GM19099 (cell line): ENCODE measurements around the gene DPEP2NB.

Experiments used
- POLR2A ChIP-seq: IDR thresholded peaks from 3 replicates; pipeline ENCODE4 v1.6.1; 2011; ENCODE audit warnings: low read depth; ENCODE audit not compliant: insufficient read length; ENCODE audit errors: extremely low read depth

DPEP2NB gene

GRCh38 chr16:68015681-68016080, at the start of gene DPEP2NB:
DPEP2NB (minus strand) TSS chr16:68015911; CDS start chr16:68015770, 141 bp downstream.
- no peak for TF ChIP-seq POLR2A

GRCh38 chr16:68064791-68065365, 49.2 kb upstream of the DPEP2NB start:
- no peak for TF ChIP-seq POLR2A

- TF ChIP-seq POLR2A = no peak
These were observed 47.2 kb upstream of the DPEP2NB start for GRCh38 chr16:68062910-68063393.

- no peak for TF ChIP-seq POLR2A
These were observed 45.7 kb upstream of the DPEP2NB start for GRCh38 chr16:68061396-68061795.

- no peak for TF ChIP-seq POLR2A
These were observed 44.1 kb upstream of the DPEP2NB start for GRCh38 chr16:68059804-68060203.

GRCh38 chr16:68055395-68055794, 39.7 kb upstream of the DPEP2NB start:
- no peak for TF ChIP-seq POLR2A

- no peak for TF ChIP-seq POLR2A
These were observed 33.7 kb upstream of the DPEP2NB start for GRCh38 chr16:68049449-68049848.

DNA sequence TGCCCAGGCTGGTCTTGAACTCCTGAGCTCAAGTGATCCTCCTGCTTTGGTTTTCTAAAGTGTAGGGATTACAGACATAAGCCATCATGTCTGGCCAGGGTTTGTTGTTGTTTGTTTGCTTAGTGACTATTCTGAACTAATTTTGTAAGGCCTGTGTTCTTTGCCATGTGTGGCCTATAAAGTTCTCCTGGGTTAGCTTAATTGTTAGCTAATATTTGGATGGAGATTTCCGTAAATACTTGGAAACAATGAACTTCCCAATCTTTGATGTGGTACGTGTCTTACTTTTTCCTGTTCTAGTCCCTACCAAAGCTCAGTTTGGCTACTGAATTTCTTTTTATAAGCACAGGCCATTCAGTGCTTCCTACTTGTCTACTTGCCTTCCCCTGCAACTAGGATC, 32.3 kb upstream of the DPEP2NB start:
- no peak for TF ChIP-seq POLR2A

GRCh38 chr16:68046106-68046505, 30.4 kb upstream of the DPEP2NB start:
- TF ChIP-seq POLR2A = no peak

DNA sequence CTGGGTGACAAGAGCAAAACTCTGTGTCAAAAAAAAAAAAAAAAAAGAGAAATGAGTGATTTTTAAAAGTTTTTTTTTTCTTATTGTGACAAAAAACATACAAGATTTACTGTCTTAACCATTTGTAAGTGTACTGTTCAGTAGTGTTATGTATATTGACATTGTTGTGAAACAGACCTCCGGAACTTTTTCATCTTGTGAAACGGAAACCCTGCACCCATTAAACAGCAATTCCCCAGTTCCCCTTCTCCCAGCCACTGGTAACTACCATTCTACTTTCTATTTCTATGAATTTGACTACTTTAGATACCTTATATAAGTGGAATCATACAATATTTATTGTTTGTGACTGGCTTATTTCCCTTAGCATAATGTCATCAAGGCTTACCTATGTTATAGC, 26.1 kb upstream of the DPEP2NB start:
- TF ChIP-seq POLR2A = no peak

DNA sequence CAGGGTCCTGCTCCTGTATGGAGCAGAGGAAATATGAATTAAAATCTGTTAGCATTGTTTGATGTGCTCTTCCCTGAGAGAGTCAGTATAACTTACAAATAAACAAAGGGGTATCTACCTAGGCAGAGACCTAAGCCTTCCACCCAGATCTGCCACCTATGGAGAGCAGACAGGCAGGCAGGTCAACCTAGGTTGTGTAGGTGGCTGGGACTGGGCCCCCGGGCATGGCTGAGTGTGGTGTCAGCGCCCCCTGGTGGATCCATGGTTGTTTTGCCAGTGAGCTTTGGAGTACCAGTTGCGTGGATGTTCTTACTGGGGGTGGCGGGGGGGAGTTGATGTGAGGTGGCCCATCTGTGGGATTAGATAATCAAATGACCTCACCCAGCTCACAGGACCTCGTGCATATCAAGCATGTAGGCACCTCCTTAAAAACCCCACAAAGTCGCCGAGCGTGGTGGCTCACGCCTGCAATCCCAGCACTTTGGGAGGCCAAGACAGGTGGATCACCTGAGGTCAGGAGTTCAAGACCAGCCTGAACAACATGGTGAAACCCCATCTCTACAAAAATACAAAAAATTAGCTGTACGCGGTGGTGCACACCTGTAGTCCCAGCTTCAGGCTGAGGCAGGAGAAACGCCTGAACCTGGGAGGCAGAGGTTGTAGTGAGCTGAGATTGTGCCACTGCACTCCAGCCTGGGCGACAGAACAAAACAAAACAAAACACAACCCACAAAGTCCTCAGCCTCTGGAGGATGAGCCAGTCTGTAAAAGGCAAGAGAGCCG, 25.0 kb upstream of the DPEP2NB start:
- TF ChIP-seq POLR2A = no peak

- TF ChIP-seq POLR2A = peak; percentile 40
These were observed 22.3 kb upstream of the DPEP2NB start for GRCh38 chr16:68037841-68038597.

DNA sequence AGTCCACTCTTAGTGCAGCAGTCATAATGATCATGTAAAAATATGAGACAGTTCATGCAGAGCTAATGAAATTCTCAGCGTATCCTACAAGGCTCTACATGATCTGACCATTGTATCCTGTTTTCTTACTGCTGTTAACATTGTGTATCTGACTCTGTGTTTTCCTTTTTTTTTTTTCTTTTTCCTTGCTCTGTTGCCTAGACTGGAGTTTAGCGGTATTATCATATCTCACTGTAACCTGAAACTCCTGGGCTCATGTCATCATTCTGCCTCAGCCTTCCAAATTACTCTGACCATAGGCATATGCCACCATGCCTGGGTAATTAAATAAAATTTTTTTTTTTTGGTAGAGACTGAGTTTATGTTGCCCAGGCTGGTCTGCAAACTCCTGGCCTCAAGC, 19.5 kb upstream of the DPEP2NB start:
- no peak for TF ChIP-seq POLR2A

DNA sequence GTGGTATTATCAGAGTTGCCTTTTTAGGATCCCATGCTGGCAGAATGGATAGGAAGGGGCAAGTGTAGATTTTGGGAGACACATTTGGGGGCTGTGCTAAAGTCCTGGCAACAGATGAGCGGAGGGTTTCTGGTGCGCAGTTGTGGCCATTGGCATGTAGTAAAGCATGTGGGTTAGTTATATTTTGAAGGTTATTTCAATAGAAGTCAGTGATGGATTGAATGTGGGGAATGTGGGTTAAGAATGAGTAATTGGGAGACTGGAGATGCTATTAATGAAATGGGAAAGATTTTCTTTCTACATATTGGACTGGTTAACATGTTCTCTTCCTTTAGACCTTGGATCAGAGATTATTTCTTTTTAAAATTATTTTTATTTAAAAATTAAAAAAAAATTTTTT, 17.4 kb upstream of the DPEP2NB start:
- no peak for TF ChIP-seq POLR2A

DNA sequence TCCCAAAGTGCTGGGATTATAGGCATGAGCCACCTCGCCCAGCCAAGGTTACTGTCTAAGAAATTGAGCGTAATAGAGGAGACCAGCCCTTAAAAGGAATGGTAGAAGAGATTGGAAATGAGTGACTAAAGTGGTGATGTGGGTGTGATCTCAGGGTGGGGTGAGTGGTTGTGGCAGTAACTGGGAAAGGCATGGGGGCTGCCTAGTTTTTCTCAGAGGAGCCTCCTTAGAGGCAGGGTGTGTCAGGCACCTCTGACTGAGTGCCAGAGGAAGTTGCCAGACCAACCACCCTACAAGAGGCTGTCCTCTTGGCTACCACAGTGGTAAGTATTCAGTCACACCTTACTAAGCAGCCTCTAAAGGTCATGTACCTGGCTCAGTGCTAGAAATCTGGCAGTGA, 16.2 kb upstream of the DPEP2NB start:
- no peak for TF ChIP-seq POLR2A

- no peak for TF ChIP-seq POLR2A
These were observed 13.3 kb upstream of the DPEP2NB start for GRCh38 chr16:68028996-68029395.
